8988T (cell line): ENCODE data around the gene TCF7L2.
"Not testable (repeated sequence)": the region's sequence is repeated elsewhere in the genome, so short reads cannot be mapped to it uniquely, and the experiment has no call there.

Source experiments
- DNase-seq: peaks from one replicate; pipeline ENCODE4 v3.0.0; 2011

Gene TCF7L2

GRCh38 chr10:113049881-113050280 is 99.8 kb downstream of the TCF7L2 start:
- no peak for DNase-seq

GRCh38 chr10:113052076-113052830 is 102.2 kb downstream of the TCF7L2 start:
- no peak for DNase-seq

GRCh38 chr10:113053091-113053490 is 103.0 kb downstream of the TCF7L2 start:
- no peak for DNase-seq

- peak; percentile 34 for DNase-seq
Measured at GRCh38 chr10:113053881-113054280, 103.8 kb downstream of the TCF7L2 start.

- no peak for DNase-seq
Measured at GRCh38 chr10:113055458-113055857, 105.4 kb downstream of the TCF7L2 start.

- DNase-seq = no peak
Measured at GRCh38 chr10:113056030-113056429, 106.0 kb downstream of the TCF7L2 start.

GRCh38 chr10:113056441-113057021 is 106.5 kb downstream of the TCF7L2 start:
- DNase-seq = no peak

- no peak for DNase-seq
Measured at GRCh38 chr10:113057948-113058522, 108.0 kb downstream of the TCF7L2 start.

GRCh38 chr10:113058523-113059370 is 108.7 kb downstream of the TCF7L2 start:
- no peak for DNase-seq

- no peak for DNase-seq
Measured at GRCh38 chr10:113059371-113059780, 109.3 kb downstream of the TCF7L2 start.

- DNase-seq = no peak
Measured at GRCh38 chr10:113060201-113061053, 110.4 kb downstream of the TCF7L2 start.

GRCh38 chr10:113061054-113061430 is 111.0 kb downstream of the TCF7L2 start:
- DNase-seq = no peak

GRCh38 chr10:113061557-113061956 is 111.5 kb downstream of the TCF7L2 start:
- DNase-seq = no peak

- DNase-seq = no peak
Measured at GRCh38 chr10:113063043-113063967, 113.3 kb downstream of the TCF7L2 start.

- no peak for DNase-seq
Measured at GRCh38 chr10:113064039-113064438, 114.0 kb downstream of the TCF7L2 start.

GRCh38 chr10:113066120-113066519 is 116.1 kb downstream of the TCF7L2 start:
- not testable (repeated sequence) for DNase-seq

GRCh38 chr10:113066561-113067312 is 116.7 kb downstream of the TCF7L2 start:
- DNase-seq = no peak

GRCh38 chr10:113067501-113067900 is 117.5 kb downstream of the TCF7L2 start:
- DNase-seq = no peak

GRCh38 chr10:113068178-113068890 is 118.3 kb downstream of the TCF7L2 start:
- DNase-seq = no peak

GRCh38 chr10:113069595-113069994 is 119.5 kb downstream of the TCF7L2 start:
- DNase-seq = no peak
